Measurements from ENCODE around the gene LCE6A.

Gene LCE6A

DNA sequence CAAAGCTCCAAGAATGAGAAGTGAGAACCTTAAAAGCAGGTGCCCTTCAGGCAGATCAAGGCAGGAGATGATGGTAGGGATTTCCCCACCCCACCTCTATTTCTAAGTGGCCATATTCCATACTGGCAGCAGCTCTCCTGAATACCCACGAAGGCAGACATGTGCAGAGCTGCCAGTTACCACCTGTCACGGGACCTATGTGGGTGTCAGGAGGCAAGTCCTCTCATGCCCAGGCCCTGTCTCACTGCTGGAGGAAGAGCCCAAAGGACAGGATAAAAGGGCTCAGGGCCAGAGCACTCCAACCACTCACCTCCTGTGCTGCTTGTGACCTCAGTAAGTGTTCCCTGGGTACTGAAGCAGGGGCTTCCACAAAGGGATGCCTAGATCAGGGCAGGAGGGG lies 31.6 kb upstream of the LCE6A start:
- Histone ChIP-seq H3K27ac (ENCODE audit: poor library complexity, severe bottlenecking) (no peak overlapping the region), H3K9me3 (ENCODE audit: severe bottlenecking) (no peaks in the 10 kb centered on the region), H3K36me3 (ENCODE audit: low read depth) (no peaks in the 10 kb centered on the region), H3K4me1 (ENCODE audit: insufficient read depth, poor library complexity, severe bottlenecking) (no peaks in the 10 kb centered on the region), H3K27me3 (ENCODE audit: insufficient read depth, poor library complexity, severe bottlenecking) (no peaks in the 10 kb centered on the region), H3K4me3 (ENCODE audit: severe bottlenecking) (no peak overlapping the region)
- ATAC-seq (ENCODE audit: low read depth): peak; percentile 51; the same call in 2 of the 3 replicates
- TF ChIP-seq, protein P1, sequence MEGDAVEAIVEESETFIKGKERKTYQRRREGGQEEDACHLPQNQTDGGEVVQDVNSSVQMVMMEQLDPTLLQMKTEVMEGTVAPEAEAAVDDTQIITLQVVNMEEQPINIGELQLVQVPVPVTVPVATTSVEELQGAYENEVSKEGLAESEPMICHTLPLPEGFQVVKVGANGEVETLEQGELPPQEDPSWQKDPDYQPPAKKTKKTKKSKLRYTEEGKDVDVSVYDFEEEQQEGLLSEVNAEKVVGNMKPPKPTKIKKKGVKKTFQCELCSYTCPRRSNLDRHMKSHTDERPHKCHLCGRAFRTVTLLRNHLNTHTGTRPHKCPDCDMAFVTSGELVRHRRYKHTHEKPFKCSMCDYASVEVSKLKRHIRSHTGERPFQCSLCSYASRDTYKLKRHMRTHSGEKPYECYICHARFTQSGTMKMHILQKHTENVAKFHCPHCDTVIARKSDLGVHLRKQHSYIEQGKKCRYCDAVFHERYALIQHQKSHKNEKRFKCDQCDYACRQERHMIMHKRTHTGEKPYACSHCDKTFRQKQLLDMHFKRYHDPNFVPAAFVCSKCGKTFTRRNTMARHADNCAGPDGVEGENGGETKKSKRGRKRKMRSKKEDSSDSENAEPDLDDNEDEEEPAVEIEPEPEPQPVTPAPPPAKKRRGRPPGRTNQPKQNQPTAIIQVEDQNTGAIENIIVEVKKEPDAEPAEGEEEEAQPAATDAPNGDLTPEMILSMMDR (IDR thresholded peaks at IDR 0.05; ENCODE audit: poor library complexity, severe bottlenecking): no peak
- no peak for DNase-seq (ENCODE audit: low spot score)

DNA sequence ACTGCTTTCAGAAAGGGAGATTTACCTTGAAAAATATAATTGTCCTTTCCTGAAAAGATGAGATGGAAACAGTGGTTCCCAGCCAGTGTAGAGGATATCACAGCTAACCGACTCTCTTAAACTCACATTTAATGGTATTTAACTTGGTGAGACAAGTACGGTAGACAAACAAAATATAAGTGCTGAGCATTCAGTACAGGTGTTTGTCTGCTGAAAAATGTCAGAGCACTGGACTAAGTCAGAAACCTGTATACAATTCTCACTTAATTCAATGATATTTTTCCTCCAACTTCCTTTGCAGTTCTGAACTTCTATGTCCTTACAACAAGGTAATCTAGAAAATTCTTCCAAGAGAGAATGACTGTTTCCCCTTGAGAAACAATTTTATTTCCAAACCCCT lies 31.0 kb upstream of the LCE6A start, which contains the start of gene LCE1B:
Gene LCE1B, plus strand, starts transcription at position 301 of the 400 bp plus-strand sequence. CDS start 476 bp downstream, outside the sequence.
- no peaks in the 10 kb centered on the region for H3K9me3 ChIP-seq (ENCODE audit: severe bottlenecking)
- no peak within 1 kb of the TSS for H3K4me3 ChIP-seq (ENCODE audit: severe bottlenecking)
- DNase-seq (ENCODE audit: low spot score): no peak
- TF ChIP-seq, protein P1 (IDR thresholded peaks at IDR 0.05; ENCODE audit: poor library complexity, severe bottlenecking): no peak
- H3K27me3 ChIP-seq (ENCODE audit: insufficient read depth, poor library complexity, severe bottlenecking): no peaks in the 10 kb centered on the region
- ATAC-seq (ENCODE audit: low read depth): no peak
- H3K27ac ChIP-seq (ENCODE audit: poor library complexity, severe bottlenecking): no peak within 1 kb of the TSS
- H3K4me1 ChIP-seq (ENCODE audit: insufficient read depth, poor library complexity, severe bottlenecking): no peaks in the 10 kb centered on the region
- no peaks in the 10 kb centered on the region for H3K36me3 ChIP-seq (ENCODE audit: low read depth)

DNA sequence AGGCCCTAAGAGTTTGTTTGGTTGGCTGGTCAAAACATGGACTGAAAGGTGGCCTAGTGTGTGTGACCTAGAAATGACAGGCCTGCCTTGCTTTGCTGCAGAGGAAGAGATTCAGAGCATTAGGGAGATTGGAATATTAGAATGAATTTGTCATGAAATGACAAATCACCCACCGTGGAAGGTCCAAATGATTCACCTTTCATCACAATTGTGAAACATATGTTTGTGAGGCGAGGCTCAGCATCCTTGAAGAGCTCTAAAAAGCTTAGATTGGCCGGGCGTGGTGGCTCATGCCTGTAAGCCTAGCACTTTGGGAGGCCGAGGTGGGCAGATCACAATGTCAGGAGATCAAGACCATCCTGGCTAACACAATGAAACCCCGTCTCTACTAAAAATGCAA lies 25.3 kb upstream of the LCE6A start:
- H3K27me3 ChIP-seq (ENCODE audit: insufficient read depth, poor library complexity, severe bottlenecking): no peaks in the 10 kb centered on the region
- H3K9me3 ChIP-seq (ENCODE audit: severe bottlenecking): no peaks in the 10 kb centered on the region
- TF ChIP-seq, protein P1 (IDR thresholded peaks at IDR 0.05; ENCODE audit: poor library complexity, severe bottlenecking): no peak
- DNase-seq (ENCODE audit: low spot score) (no peak), ATAC-seq (ENCODE audit: low read depth) (peak; percentile 48; the same call in 1 of the 3 replicates)
- no peak overlapping the region for H3K27ac ChIP-seq (ENCODE audit: poor library complexity, severe bottlenecking)
- H3K36me3 ChIP-seq (ENCODE audit: low read depth): no peaks in the 10 kb centered on the region
- H3K4me1 ChIP-seq (ENCODE audit: insufficient read depth, poor library complexity, severe bottlenecking): no peaks in the 10 kb centered on the region
- H3K4me3 ChIP-seq (ENCODE audit: severe bottlenecking): no peak overlapping the region

DNA sequence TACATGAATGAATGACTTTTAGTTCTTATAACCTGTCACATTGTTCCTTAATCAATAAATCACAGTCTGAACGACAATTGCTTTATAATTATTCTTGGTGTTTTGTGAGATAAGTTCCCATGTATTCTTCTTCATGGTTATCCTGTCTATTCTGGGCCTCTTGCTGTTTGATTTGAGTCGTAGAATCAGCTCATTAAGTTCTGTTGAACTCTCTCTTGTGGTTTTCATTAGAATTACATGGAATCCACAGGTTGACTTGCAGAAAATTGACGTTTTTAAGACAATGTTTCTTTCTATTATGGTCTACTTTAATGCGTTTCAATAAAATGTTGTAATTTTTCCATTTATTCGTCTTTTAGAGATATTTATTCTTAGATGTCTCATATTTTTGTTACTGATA lies 19.4 kb upstream of the LCE6A start:
- H3K36me3 ChIP-seq (ENCODE audit: low read depth): no peaks in the 10 kb centered on the region
- H3K27me3 ChIP-seq (ENCODE audit: insufficient read depth, poor library complexity, severe bottlenecking): no peaks in the 10 kb centered on the region
- H3K9me3 ChIP-seq (ENCODE audit: severe bottlenecking): no peaks in the 10 kb centered on the region
- DNase-seq (ENCODE audit: low spot score) (no peak), ATAC-seq (ENCODE audit: low read depth) (no peak)
- no peaks in the 10 kb centered on the region for H3K4me1 ChIP-seq (ENCODE audit: insufficient read depth, poor library complexity, severe bottlenecking)
- TF ChIP-seq, protein P1 (IDR thresholded peaks at IDR 0.05; ENCODE audit: poor library complexity, severe bottlenecking): no peak
- H3K4me3 ChIP-seq (ENCODE audit: severe bottlenecking): no peak overlapping the region
- H3K27ac ChIP-seq (ENCODE audit: poor library complexity, severe bottlenecking): no peak overlapping the region

DNA sequence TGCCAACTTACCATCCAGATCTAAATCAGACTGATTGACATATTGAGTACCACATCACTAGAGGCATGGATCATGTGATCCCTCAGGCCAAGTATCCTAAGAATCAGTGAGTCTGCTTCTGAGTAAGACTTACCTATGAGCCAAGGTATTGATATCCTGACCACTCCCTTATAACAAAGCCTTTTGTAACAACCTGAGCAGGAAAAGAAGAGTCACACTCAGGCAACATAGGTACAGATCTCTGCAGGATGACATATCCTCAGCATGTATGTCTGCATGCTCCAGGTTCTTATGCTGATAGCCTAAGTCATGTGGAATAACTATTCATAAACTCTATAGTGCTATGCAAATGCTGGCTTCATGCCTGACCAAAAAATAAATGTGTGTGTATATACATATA lies 17.7 kb upstream of the LCE6A start:
- no peak overlapping the region for H3K27ac ChIP-seq (ENCODE audit: poor library complexity, severe bottlenecking)
- H3K36me3 ChIP-seq (ENCODE audit: low read depth): no peaks in the 10 kb centered on the region
- DNase-seq (ENCODE audit: low spot score): no peak
- no peaks in the 10 kb centered on the region for H3K27me3 ChIP-seq (ENCODE audit: insufficient read depth, poor library complexity, severe bottlenecking)
- no peaks in the 10 kb centered on the region for H3K4me1 ChIP-seq (ENCODE audit: insufficient read depth, poor library complexity, severe bottlenecking)
- TF ChIP-seq, protein P1 (IDR thresholded peaks at IDR 0.05; ENCODE audit: poor library complexity, severe bottlenecking): no peak
- H3K4me3 ChIP-seq (ENCODE audit: severe bottlenecking): no peak overlapping the region
- H3K9me3 ChIP-seq (ENCODE audit: severe bottlenecking): no peaks in the 10 kb centered on the region
- 0 out of 3 replicates have a peak, but pooled peaks have one; percentile 10 for ATAC-seq (ENCODE audit: low read depth)
